ENCODE data around the gene ALDH3A2.

DNA sequence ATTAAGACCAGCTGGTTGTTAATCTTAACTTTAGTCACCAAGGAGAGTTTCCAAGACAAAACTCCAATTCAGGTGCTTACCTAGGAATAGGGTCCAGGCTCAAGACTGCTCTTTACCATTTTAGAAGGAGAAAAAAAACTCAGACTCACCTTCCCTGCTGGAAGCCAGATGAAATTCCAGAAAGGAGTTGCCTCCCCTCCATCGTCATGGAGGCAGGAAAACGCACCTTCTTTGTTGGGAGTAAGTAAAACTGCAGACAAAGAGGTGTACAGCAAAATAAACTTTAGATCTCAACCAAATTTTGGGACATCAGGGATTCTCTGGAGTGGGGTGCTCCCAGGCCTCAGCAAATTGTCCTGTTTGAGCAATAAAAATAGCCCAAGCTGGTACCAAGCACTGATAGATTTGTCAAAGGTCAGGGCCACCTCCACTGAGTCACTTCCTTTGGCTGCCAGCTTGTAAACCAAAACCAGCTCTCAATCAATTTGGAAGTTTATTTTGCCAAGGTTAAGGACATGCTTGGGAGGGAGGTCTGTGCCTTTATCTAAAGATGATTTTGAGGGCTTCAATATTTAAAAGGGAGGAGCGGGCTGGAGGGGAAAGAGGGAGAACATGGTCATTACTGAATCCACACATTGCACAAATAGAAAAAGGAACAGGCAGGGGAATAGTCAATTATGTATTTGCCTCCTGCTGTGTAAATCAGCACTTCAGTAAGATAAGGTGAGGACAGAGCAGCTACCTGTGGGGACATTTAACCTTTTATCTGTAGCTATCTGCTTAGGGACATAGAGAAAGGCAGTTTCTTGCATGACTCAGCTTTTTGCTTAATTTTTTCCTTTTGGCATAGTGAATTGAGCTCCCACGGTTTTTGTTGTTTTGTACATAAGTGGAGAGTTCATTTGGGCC, 1.5 kb upstream of the ALDH3A2 start:
- TF ChIP-seq, protein P1, sequence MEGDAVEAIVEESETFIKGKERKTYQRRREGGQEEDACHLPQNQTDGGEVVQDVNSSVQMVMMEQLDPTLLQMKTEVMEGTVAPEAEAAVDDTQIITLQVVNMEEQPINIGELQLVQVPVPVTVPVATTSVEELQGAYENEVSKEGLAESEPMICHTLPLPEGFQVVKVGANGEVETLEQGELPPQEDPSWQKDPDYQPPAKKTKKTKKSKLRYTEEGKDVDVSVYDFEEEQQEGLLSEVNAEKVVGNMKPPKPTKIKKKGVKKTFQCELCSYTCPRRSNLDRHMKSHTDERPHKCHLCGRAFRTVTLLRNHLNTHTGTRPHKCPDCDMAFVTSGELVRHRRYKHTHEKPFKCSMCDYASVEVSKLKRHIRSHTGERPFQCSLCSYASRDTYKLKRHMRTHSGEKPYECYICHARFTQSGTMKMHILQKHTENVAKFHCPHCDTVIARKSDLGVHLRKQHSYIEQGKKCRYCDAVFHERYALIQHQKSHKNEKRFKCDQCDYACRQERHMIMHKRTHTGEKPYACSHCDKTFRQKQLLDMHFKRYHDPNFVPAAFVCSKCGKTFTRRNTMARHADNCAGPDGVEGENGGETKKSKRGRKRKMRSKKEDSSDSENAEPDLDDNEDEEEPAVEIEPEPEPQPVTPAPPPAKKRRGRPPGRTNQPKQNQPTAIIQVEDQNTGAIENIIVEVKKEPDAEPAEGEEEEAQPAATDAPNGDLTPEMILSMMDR (IDR thresholded peaks at IDR 0.05): no peak
- TF ChIP-seq EZH2 (IDR thresholded peaks at IDR 0.05; ENCODE audit: borderline replicate concordance, insufficient read depth, low read depth, low read length, poor library complexity, severe bottlenecking): no peak
